Endothelial cell of umbilical vein (primary cell): ENCODE results near the gene MRPL47. TPM values are rescaled to one million over a fixed set of nuclear protein-coding genes. Genes with fewer than 3 reads are reported as not detected.

Experiments used
- BruUV-seq: library from RNA; stranded (reverse); fragments of 400-500 nt; replicated peaks from 2 replicates; lab custom pipeline; 2021; lab: Mats Ljungman, UMichigan
- CTCF ChIA-PET: fragments of 300-600, 350-600 bp; sonication (Branson Sonifier 250); formaldehyde crosslinking; loops from one replicate; lab custom pipeline; 2021; ENCODE audit warnings: antibody characterized with exemption, inconsistent platforms; lab: Charles Lee
- POLR2A ChIA-PET: fragments of 300-600, 350-600 bp; sonication (Branson Sonifier 250); formaldehyde crosslinking; loops from one replicate; lab custom pipeline; 2021; ENCODE audit warnings: antibody characterized with exemption, inconsistent platforms; lab: Charles Lee
- DNase-seq: peaks from one replicate; pipeline ENCODE4 v3.0.0-alpha.2; 2011; ENCODE audit warnings: low read depth, low spot score
- FAIRE-seq: peaks from 2 replicates; lab custom pipeline; 2011; peaks lifted over from hg19 to GRCh38; lab: Jason Lieb, UNC
- H2AFZ ChIP-seq: 2 replicates; pipeline ENCODE4 v1.6.0; 2012; ENCODE audit warnings: low read depth, low read length, control low read depth, inconsistent platforms
- H3K27ac ChIP-seq: 2 replicates; pipeline ENCODE4 v1.5.1; 2011; ENCODE audit warnings: low read depth, mild to moderate bottlenecking, control low read depth, low read length, moderate library complexity; ENCODE audit not compliant: insufficient read depth
- H3K27me3 ChIP-seq, 2 experiments: 2 replicates each; pipeline versions ENCODE4 v1.6.0 to v1.6.1; 2011; ENCODE audit warnings: low read length in 2 of 2, mixed read lengths in 1 of 2; ENCODE audit not compliant: control insufficient read depth in 2 of 2, insufficient read depth in 2 of 2
- H3K36me3 ChIP-seq, 2 experiments: 2 replicates in 1 of 2; 3 replicates in 1 of 2; pipeline ENCODE4 v1.5.1; 2011; ENCODE audit warnings: low read length in 2 of 2, mild to moderate bottlenecking in 1 of 2, moderate library complexity in 1 of 2; ENCODE audit not compliant: control insufficient read depth in 2 of 2, insufficient read depth in 2 of 2; ENCODE audit errors: extremely low read depth in 1 of 2
- H3K4me1 ChIP-seq: 3 replicates; pipeline ENCODE4 v1.5.1; 2011; ENCODE audit warnings: mild to moderate bottlenecking, low read length; ENCODE audit not compliant: control insufficient read depth, insufficient read depth; ENCODE audit errors: extremely low read depth
- H3K4me2 ChIP-seq: 2 replicates; pipeline ENCODE4 v1.6.1; 2011; ENCODE audit warnings: low read length, control low read depth, mixed read lengths; ENCODE audit not compliant: insufficient read depth
- H3K4me3 ChIP-seq, 3 experiments: fragments of 200-600 bp in 1 of 3; sonication (generic), shearing (Covaris generic) in 1 of 3; replicated peaks in 1 of 3; 2 replicates each; pipeline ENCODE4 v1.5.1; 2011 to 2016; ENCODE audit warnings: control low read depth in 3 of 3, low read length in 3 of 3, mild to moderate bottlenecking in 2 of 3, inconsistent platforms in 1 of 3, low read depth in 1 of 3, moderate library complexity in 1 of 3; ENCODE audit not compliant: insufficient read depth in 1 of 3
- H3K79me2 ChIP-seq: 2 replicates; pipeline ENCODE4 v1.6.0; 2012; ENCODE audit warnings: low read length, inconsistent platforms; ENCODE audit not compliant: control insufficient read depth, insufficient read depth
- H3K9ac ChIP-seq: replicated peaks from 2 replicates; pipeline ENCODE3; 2011; ENCODE audit warnings: low read length, control low read depth; ENCODE audit not compliant: insufficient read depth; ENCODE audit errors: extremely low read depth
- H3K9me1 ChIP-seq: replicated peaks from 3 replicates; pipeline ENCODE4 v1.6.0; 2011; ENCODE audit warnings: mild to moderate bottlenecking, low read length; ENCODE audit not compliant: control insufficient read depth, insufficient read depth; ENCODE audit errors: extremely low read depth
- H3K9me3 ChIP-seq: replicated peaks from 2 replicates; pipeline ENCODE4 v1.5.1; 2012; ENCODE audit warnings: low read length, inconsistent platforms; ENCODE audit not compliant: control insufficient read depth, insufficient read depth
- H4K20me1 ChIP-seq: replicated peaks from 2 replicates; pipeline ENCODE3; 2011; ENCODE audit warnings: mild to moderate bottlenecking, low read length; ENCODE audit not compliant: control insufficient read depth, insufficient read depth; ENCODE audit errors: extremely low read depth
- EZH2 ChIP-seq: IDR thresholded peaks from 2 replicates; pipeline ENCODE4 v1.6.1; 2012; ENCODE audit warnings: borderline replicate concordance, low read depth, mild to moderate bottlenecking, moderate library complexity, low read length, inconsistent platforms; ENCODE audit not compliant: severe bottlenecking
- FOS ChIP-seq: IDR thresholded peaks from 2 replicates; pipeline ENCODE4 v1.6.1; 2011; ENCODE audit warnings: mild to moderate bottlenecking, low read length, moderate library complexity, borderline replicate concordance; ENCODE audit not compliant: insufficient read depth
- GATA2 ChIP-seq: IDR thresholded peaks from 2 replicates; pipeline ENCODE4 v1.7.0; 2011; ENCODE audit warnings: low read depth, mild to moderate bottlenecking, moderate library complexity, mixed read lengths, low read length; ENCODE audit not compliant: insufficient read length, insufficient read depth
- JUN ChIP-seq: IDR thresholded peaks from 2 replicates; pipeline ENCODE4 v1.6.1; 2011; ENCODE audit warnings: borderline replicate concordance, low read depth; ENCODE audit not compliant: insufficient read length, insufficient read depth
- MYC ChIP-seq: IDR thresholded peaks from one replicate; pipeline ENCODE4 v1.6.1; 2011; ENCODE audit warnings: mild to moderate bottlenecking, low read depth, low read length
- POLR2A ChIP-seq: IDR thresholded peaks from 2 replicates; pipeline ENCODE4 v1.6.1; 2012; ENCODE audit warnings: low read depth, mild to moderate bottlenecking, control low read depth, low read length
- POLR2AphosphoS5 ChIP-seq: IDR thresholded peaks from 2 replicates; pipeline ENCODE4 v1.6.1; 2012; ENCODE audit warnings: low read depth, mild to moderate bottlenecking, control low read depth, low read length, moderate library complexity; ENCODE audit not compliant: insufficient read depth
- dilution Hi-C: fragments of 300-500 bp; cut with MboI; formaldehyde crosslinking; loops from one replicate; pipeline ENCODE4 v1.15.0; 2019; ENCODE audit warnings: low sequenced_read_pairs; ENCODE audit not compliant: extremely low pct_ligation_motif_present
- intact Hi-C: fragments of 100-400 bp; cut with micrococcal nuclease; formaldehyde crosslinking; loops from one replicate; pipeline ENCODE4 v1.10.0; 2022
- polyA plus RNA-seq, 4 experiments: library from polyadenylated mRNA; depleted of rRNA in 3 of 4; stranded (reverse) in 3 of 4; unstranded in 1 of 4; fragments of >200 nt; gene quantifications; 2 replicates each; pipeline versions ENCODE4 v1.2.1 to v1.2.3, GENCODE V29; 2011 to 2012; ENCODE audit warnings: missing spikeins in 1 of 4
- total RNA-seq: library from RNA; stranded (reverse); gene quantifications from 2 replicates; pipeline ENCODE4 v1.2.3, GENCODE V29; 2021
- TF ChIP-seq, protein P1 (sequence below): IDR thresholded peaks from 2 replicates; pipeline ENCODE4 v1.6.1; 2011; ENCODE audit not compliant: insufficient read depth, insufficient read length
- TF ChIP-seq, protein P2 (sequence below), 2 donors: IDR thresholded peaks; 1 replicate in 1 of 2; 2 replicates in 1 of 2; pipeline ENCODE4 v1.5.1; 2011; ENCODE audit warnings: low read length in 2 of 2, mild to moderate bottlenecking in 2 of 2, moderate library complexity in 2 of 2, control low read depth in 1 of 2, inconsistent platforms in 1 of 2, low read depth in 1 of 2; ENCODE audit not compliant: insufficient read depth in 1 of 2; ENCODE audit errors: extremely low read depth in 1 of 2

Gene MRPL47
- total and polyA plus RNA-seq, 2 donors (not counting 3 experiments of a cell fraction or from before 2014, with no cell fraction given) = 20.3 to 47.0 TPM

DNA sequence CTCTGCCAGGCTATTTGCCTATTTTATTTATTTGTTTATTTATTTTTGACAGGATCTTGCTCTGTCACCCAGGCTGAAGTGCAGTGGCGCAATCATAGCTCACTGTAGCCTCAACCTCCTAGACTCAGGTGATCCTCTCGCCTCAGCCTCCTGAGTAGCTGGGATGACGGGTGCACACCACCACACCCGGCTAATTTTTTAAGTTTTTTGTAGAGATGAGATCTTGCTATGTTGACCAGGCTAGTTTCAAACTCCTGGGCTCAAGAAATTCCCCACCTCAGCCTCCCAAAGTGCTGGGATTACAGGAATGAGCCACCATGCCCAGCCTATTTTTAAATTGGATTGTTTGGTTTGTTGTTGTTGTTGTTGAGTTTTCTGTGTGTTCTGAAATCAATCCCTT, 5.6 kb upstream of the MRPL47 start:
- H3K27me3 ChIP-seq = no peaks in the 10 kb centered on the region
- no peak overlapping the region for H3K9ac ChIP-seq
- H3K27ac ChIP-seq = no peak overlapping the region
- no peaks in the 10 kb centered on the region for H3K9me3 ChIP-seq
- H2AFZ ChIP-seq = no peak overlapping the region
- dilution Hi-C loops = no loop called here
- no TSS peak for BruUV-seq
- CTCF ChIA-PET = no interaction called here
- no peak overlapping the region for H3K4me2 ChIP-seq
- peaks cover 12% of the 10 kb centered on the region for H3K79me2 ChIP-seq
- DNase-seq = no peak
- POLR2A ChIA-PET = no interaction called here
- intact Hi-C loops = no loop called here
- H3K36me3 ChIP-seq = no peaks in the 10 kb centered on the region
- TF ChIP-seq JUN (no peak), MYC (no peak), GATA2 (no peak), FOS (no peak), EZH2 (no peak), POLR2A (no peak), POLR2AphosphoS5 (no peak)
- TF ChIP-seq, protein P1, sequence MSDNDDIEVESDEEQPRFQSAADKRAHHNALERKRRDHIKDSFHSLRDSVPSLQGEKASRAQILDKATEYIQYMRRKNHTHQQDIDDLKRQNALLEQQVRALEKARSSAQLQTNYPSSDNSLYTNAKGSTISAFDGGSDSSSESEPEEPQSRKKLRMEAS = no peak
- TF ChIP-seq, protein P2, sequence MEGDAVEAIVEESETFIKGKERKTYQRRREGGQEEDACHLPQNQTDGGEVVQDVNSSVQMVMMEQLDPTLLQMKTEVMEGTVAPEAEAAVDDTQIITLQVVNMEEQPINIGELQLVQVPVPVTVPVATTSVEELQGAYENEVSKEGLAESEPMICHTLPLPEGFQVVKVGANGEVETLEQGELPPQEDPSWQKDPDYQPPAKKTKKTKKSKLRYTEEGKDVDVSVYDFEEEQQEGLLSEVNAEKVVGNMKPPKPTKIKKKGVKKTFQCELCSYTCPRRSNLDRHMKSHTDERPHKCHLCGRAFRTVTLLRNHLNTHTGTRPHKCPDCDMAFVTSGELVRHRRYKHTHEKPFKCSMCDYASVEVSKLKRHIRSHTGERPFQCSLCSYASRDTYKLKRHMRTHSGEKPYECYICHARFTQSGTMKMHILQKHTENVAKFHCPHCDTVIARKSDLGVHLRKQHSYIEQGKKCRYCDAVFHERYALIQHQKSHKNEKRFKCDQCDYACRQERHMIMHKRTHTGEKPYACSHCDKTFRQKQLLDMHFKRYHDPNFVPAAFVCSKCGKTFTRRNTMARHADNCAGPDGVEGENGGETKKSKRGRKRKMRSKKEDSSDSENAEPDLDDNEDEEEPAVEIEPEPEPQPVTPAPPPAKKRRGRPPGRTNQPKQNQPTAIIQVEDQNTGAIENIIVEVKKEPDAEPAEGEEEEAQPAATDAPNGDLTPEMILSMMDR (IDR thresholded peaks at IDR 0.05; ENCODE audit: extremely low read depth in 1 of 2, insufficient read depth in 1 of 2, low read depth in 1 of 2, low read length in 2 of 2) = no peak
- no peak overlapping the region for H3K4me3 ChIP-seq
- H3K9me1 ChIP-seq = no peaks in the 10 kb centered on the region
- FAIRE-seq = no peak
- peaks cover 30% of the 10 kb centered on the region for H3K4me1 ChIP-seq
- H4K20me1 ChIP-seq = no peaks in the 10 kb centered on the region
